Lung microvascular endothelial cell (primary cell): ENCODE data around the gene GPAT2. TPM values are rescaled to one million over a fixed set of nuclear protein-coding genes. Genes with fewer than 3 reads are reported as not detected.
"Not testable (repeated sequence)": the region's sequence is repeated elsewhere in the genome, so short reads cannot be mapped to it uniquely, and the experiment has no call there.

Experiments used
- DNase-seq, 2 donors: peaks; one replicate each; pipeline versions ENCODE4 v3.0.0 to v3.0.0-alpha.2; 2010; ENCODE audit warnings: low read depth in 2 of 2
- total RNA-seq: library from RNA; depleted of rRNA; stranded (reverse); fragments of >200 nt; gene quantifications from 2 replicates; pipeline ENCODE4 v1.2.1, GENCODE V29; 2014

Gene GPAT2
- total RNA-seq, 1 donor from 2014 or later, result 4.6 TPM

DNA sequence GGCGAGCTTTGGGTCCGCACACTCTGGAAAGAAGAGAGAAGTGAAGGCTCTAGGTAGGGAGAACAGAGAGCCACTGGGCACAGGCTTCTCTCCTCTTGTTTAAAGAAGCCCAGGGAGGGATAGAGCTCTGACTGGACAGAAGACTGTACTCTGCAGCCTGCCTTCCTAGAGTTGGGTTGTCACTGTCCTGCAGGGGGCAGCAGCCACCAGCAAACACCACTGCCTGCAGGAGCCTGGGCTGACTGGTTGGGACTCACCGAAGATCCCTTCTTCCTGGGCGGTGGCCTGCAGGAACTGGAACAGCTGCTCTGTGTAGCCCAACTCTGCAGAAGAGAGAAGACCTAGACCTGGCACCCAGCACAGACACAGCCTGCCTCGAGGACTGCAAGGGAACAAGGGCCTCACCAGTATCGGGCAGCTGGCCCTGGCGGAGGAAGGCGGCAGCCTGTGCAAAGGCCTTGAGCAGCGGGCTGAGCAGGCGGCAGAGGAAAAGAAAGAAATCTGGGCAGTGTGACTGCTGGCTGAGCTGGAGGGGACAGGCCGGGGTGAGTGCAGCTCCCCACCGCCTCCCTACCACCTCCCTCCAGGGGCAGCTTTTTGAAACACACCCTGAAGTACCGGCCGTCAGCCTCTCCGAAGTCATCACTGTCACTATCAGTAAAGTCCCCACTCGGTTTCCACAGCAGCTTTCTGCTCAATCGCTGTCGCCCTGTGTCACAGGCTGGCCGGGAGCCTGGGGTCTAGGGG lies 11.8 kb downstream of the GPAT2 start:
- peak; percentile 80 to 82 for DNase-seq

GRCh38 chr2:96022126-96022525 lies 12.6 kb downstream of the GPAT2 start:
- DNase-seq, result not testable (repeated sequence)

DNA sequence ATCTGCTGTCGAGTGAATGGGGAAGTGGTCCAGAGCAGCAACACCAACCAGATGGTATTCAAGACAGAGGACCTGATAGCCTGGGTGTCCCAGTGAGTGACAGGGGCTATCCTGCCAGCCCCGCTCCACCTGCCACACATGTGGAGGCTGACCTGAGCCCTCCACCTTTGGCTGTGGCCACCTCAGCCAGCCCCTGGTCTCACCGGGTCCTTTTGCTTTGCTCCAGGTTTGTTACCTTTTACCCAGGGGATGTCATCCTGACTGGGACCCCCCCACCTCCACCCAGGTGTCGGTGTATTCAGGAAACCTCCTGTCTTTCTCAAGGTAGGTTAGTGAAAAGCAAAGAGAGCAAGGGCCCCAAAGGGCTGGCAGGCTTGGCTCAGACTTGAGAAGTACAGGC lies 13.6 kb downstream of the GPAT2 start:
- not testable (repeated sequence) for DNase-seq

DNA sequence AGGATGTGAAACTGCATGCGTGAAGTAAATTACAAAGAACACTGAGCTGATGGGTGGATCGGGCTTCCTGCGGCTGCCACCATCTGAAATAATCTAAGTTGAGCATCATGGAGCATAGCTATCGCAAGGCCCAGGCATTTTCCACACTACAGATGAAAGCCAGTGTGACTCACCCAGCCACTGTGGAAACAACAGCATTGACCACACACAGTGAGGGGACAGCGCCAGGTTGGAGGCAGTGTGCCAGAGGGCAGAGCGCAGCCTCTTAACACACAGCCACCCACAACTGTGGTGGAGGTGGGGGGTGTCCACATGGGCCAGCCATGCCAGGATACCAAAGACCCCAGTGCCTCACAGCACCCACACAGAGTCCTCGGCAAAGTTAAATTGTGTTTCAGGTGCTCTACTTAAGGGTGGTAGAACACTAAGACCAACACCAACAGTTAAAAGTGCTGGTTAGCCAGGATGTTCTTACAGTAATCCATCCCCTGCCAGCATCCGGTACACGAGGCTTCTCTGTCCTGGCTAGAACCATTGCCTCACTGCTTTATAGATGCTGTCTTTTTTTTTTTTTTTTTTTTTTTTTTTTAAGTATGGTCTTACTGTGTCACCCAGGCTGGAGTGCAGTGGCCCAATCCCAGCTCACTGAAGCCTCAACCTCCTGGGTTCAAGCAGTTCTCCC lies 14.7 kb downstream of the GPAT2 start:
- peak in 1 of 2 donors; percentile 81 for DNase-seq

- not testable (repeated sequence) for DNase-seq
Measured at GRCh38 chr2:96016321-96016720, 18.4 kb downstream of the GPAT2 start.

DNA sequence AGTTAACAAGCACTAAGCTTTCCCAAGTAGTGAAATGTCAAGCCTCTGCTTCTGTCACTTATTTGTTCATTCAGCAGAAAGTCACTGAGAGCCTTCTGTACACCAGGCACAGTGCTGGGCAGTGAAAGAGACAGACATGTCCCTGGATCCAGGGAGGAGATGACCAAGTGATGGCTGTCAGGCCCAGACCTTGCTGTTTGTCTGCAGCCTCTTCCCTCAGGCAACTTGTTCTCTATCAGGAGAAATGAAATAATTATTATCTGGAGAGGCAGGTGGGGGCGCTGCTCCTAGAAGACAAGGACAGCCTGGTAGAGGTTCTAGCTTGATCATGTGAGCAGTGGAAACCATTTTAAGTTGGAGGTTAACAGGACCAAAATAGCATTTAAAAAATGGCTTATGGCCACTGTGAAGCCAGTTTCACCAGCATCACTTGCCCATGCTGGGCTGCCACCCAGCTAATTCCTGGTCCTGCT lies 21.9 kb downstream of the GPAT2 start:
- not testable (repeated sequence) for DNase-seq

GRCh38 chr2:96012086-96012791 lies 22.5 kb downstream of the GPAT2 start:
- not testable (repeated sequence) for DNase-seq

DNA sequence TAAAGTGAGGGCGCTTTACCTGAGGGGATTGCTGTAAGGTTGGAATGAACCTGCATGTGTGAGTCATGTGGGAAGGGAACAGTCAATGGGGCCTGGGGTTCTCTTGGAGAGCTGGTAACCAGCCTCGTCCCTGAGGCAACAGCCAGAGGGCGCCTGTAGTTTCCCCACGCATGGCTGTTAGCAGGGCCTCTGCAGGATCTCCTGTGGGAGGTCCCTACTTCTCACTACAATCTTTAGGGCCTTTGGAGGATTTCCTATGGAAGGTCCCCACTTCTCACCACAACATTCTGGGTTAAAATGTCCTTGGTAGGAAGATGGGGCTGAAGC lies 23.6 kb downstream of the GPAT2 start:
- DNase-seq, result peak in 1 of 2 donors; percentile 44

GRCh38 chr2:96010320-96011128 lies 24.2 kb downstream of the GPAT2 start:
- DNase-seq, result peak; percentile 76 to 88

GRCh38 chr2:96009833-96010232 lies 24.9 kb downstream of the GPAT2 start:
- not testable (repeated sequence) for DNase-seq

- DNase-seq, result not testable (repeated sequence)
Measured at GRCh38 chr2:96008051-96008450, 26.7 kb downstream of the GPAT2 start.

DNA sequence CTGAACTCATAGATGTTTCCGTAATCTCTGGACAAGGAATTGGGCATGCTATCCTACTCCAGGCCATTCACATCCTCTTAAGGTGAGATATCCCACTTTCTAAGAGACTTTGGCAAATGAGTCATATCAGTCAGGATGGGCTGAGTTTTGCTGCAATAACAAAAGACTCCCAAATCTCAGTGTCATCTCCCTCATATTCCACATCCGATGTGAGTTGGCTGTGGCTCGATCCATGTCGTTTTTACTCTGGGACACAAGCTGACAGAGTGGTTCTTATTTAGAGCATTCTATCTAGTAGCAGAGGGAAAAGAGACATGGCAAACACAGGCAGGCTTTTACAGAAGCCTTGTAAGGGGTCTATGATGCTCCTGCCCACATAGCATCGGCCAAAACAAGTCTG lies 28.5 kb downstream of the GPAT2 start:
- DNase-seq, result not testable (repeated sequence)

DNA sequence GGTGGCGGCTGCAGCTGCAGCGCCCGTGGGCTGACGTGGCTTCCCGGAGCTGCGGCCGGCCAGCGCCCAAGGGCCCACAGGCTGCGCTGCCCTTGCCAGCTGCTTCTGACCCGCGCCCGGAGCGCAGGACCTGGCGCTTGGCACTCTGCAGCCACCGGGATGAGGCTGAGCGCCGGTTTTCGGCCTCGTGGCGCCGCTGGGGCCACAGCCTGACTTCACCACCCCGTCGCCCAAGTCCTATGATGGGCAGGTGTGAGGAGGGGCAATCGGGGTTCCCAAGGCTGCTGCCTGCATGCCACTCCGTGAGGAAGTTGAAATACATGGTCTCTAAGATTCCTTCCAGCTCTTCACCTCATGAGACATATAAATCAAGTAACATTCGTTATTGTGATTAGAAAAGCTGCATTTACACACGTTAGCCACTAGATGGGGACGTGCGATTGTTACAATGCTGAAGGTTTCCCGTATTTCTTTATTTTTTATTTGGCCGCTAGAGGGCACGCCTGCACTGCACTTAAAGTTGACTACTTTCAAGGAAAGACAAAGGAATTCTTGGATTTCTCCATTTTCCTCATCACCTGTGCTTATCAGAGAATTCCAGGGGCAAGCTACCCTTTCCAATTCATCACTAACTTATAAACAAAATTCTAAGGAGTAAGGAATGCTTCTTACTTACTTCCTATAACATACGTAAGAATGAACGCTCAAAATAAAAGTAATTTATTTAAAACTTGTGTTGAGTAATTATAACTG lies 42.0 kb downstream of the GPAT2 start:
- DNase-seq, result peak; percentile 42 to 47

- DNase-seq, result not testable (repeated sequence)
Measured at GRCh38 chr2:95992102-95992501, 42.6 kb downstream of the GPAT2 start.

- peak; percentile 21 to 38 for DNase-seq
Measured at GRCh38 chr2:95991351-95992094, 43.2 kb downstream of the GPAT2 start, which contains the start of gene ANKRD36C. Gene ANKRD36C, minus strand, starts transcription at chr2:95991824. Its CDS starts 116 bp downstream, at chr2:95991708.

DNA sequence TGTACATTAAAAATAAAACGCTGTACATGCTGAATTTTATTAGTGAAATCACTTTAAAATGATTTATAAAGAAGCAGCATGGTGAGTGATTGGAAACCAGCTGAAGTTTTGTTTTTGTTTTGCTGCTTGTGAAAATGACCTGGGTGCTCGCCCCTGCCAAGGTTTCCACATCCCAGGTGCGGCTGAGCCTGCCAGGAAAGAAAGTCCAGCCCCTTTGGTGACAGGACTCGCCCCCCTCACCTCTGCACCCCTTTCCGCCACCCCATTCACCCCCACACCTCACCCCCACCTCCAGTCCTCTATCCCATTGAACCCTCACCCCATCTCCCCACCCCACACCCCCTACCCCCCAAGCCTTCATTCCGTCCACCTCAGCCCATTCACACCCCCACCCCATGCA lies 43.8 kb downstream of the GPAT2 start:
- DNase-seq, result not testable (repeated sequence)
